Activated CD4-positive, alpha-beta T cell treated with anti-CD3 and anti-CD28 coated beads, Interleukin-2, Interleukin-6, amounts not matched to agents 100 ng/mL and 50 ng/mL, durations not matched to agents 16 hours and 8 hours (primary cell): ENCODE measurements around the gene GOLGA6D.
"Not testable (repeated sequence)": the region's sequence is repeated elsewhere in the genome, so short reads cannot be mapped to it uniquely, and the experiment has no call there.

ENCODE experiments used
- DNase-seq: peaks from one replicate; pipeline ENCODE4 v3.0.0-alpha.2; 2020

The GOLGA6D gene, protein sequence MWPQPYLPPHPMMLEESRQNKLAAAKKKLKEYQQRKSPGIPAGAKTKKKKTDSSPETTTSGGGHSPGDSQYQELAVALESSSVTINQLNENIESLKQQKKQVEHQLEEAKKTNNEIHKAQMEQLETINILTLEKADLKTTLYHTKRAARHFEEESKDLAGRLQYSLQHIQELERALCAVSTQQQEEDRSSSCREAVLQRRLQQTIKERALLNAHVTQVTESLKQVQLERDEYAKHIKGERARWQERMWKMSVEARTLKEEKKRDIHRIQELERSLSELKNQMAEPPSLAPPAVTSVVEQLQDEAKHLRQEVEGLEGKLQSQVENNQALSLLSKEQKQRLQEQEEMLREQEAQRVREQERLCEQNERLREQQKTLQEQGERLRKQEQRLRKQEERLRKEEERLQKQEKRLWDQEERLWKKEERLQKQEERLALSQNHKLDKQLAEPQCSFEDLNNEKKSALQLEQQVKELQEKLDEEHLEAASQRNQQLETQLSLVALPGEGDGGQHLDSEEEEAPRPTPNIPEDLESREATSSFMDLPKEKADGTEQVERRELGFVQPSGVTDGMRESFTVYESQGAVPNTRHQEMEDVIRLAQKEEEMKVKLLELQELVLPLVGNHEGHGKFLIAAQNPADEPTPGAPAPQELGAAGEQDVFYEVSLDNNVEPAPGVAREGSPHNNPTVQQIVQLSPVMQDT

GRCh38 chr15:75282572-75282971, at the start of gene GOLGA6D:
GOLGA6D (plus strand) TSS chr15:75282835; CDS start chr15:75282876, 41 bp downstream.
- DNase-seq: not testable (repeated sequence)

DNA sequence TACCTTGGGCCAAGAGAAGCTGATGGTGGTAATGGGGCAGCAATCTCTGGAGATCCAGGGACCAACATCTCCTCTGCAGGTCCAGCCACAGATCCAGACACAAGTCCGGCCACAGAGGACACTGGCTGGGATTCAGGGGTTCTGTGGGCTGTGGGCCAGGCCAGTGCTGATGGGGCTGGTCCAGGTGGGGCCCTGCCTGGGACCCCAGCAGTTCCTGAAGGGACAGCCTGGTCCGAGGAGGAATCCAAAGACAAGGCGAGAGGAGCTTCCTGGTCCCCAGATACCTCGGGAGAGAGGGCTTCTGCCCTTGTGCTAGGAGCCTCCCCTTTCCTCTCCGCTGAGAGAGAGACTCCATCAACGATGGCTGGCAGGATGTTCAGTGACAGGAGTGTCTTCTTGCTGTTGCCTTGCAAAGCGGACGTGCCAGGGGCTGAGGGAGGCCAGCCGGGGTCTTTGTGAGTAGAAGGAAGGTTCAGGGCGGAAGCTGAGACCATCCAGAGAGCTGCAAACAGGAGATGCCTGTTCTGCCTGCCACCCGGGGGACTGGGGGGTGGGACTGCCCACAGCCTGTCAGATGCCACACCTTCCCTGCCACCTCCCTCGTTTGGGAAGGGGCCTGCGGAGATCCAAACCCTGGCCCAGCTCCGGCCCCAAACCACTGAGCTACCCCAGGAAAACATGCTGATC, 49.0 kb upstream of the GOLGA6D start:
- DNase-seq: no peak

DNA sequence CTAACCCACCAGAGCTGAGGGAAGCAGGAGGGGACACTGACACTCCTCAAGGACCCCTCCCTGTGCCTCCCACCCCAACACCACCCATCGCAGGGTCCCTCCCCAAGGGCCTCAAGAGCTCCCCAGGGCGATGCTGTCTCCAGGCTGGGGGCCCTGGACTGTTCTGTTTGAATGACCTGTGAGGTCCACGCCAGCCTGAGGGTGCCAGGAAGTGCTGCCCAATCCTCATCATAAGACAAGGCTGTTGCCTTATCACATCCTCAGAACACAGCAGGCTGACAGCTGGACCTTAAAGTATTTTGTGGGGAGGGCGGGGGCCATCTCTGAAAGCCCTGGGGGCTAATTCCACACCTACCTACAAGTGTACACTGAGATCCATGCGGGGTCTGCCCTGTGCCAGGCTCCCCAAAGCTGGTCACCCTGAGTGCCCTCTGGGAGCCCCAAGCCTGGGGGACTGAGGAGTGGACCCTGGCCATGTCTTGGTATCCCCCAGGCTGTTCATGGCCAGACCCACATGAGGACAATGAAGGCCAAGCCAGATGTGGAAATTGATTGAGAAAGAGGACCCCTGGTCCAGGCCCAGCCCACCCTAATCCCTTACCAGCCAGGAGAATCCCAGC, 48.3 kb upstream of the GOLGA6D start:
- no peak for DNase-seq

DNA sequence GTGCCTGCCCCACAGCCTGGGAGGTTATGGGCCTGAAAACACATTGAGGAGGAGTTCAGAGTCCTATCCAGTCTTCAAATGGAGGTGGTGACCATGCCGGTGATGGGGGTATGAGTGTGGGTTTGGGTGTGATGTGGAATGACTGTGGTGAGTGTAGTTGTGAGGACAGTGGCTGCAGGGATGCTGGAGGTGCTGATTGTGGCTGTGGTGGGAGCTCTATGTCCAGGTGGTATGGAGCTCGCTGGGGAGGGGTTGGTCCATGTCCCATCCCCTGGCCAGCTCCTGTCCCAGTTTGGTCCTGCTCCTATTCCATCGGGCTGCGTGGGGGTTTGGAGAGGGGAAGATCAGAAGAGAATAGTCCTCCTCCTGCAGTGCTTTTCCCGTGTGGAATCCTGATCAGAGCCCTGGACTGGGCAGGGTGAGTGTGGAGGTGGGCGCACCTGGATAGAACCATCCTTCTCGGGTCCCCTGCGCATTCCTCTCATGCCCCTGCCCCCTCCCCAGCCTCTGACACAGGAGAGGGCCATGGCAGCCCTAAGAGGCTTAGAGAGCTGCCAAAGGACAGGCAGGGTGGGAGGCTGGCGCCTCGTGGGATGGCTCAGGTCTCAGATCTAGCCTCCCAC, 47.5 kb upstream of the GOLGA6D start:
- no peak for DNase-seq

DNA sequence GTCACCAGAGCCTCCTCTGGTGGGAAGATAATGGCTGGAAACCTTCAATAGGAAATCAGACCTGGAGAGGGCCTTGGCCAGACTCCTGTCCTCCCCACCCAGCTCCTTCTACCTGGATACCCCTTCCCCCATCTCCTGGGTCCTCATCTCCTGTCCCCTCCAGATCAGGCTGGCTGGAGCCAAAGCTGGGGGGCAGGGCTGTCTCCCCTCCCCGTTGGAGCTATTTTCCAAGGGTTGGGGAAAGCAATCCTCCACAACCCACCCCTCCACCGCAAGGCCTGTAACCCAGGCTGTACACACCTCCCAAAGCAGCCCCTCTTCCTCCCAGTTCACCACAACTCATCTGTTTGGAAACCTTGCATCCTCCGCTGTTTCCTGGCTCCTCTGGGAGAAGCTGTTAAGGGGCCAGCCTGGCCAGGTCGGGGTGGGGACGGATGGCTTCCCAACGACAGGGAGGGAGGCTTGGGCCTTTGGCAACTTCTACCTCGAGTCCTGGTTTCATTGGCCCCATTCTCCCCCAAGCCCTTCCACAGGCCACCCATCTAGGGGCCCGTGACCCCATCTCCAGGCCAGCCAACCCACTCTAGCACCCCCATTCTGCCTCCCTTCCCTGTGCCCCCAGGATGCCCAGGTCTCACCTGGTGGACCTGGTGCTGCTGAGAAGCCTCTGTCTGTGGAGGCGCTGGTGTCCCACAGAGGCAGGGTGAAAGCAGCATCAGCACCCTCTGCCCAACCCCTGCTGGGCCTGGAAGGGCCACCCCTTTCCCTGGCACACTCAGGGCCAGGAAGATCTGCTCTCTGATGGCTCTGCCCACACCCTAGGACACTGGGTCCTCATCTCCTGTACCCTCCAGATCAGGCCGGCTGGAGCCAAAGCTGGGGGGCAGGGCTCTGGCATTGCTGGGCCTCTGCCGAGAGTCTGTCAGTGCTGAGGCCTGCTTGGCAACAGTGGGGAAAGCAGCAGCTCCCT, 46.6 kb upstream of the GOLGA6D start:
- DNase-seq: no peak

GRCh38 chr15:75237316-75237982, 45.2 kb upstream of the GOLGA6D start:
- no peak for DNase-seq

DNA sequence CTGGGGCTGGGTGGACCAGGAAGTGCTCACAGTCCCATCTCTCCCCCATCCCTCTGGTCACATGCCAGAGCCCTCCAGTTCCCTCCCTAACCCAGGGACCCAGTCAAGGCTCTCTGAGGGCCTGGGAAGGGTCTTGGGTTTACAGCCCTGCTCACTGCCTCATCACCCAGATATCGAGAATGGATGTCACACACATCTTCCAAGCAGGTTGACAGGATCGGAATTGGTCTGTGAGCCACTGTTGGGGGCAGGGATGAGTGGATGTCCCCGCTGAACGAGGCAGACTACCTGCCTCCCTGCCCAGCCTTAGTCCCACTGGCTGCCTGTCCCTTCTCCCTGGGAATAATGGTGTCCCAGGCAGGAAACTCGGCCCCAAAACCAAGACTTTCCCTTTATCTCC, 44.5 kb upstream of the GOLGA6D start:
- DNase-seq: no peak

GRCh38 chr15:75245741-75246140, 36.9 kb upstream of the GOLGA6D start:
- not testable (repeated sequence) for DNase-seq

DNA sequence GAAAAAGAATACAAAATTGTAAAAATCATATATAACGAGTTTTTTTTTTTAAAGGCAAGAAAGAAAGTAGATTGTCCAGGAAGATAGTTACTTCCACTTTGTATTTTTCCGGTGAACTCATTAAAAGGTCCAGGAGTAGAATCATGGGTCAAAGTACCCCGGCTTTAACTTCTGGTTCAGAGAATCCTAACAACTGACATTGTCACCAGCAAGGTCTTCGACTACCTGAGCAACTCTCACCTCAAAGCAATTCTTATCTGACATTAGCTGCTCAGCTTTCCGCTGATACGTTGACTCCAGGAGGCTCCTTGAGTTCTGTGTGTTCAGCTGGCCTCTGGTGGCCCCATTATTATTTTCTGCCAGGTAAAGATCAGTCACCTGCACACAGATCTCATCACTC, 33.6 kb upstream of the GOLGA6D start:
- not testable (repeated sequence) for DNase-seq

GRCh38 chr15:75249726-75250125, 32.9 kb upstream of the GOLGA6D start:
- no peak for DNase-seq

DNA sequence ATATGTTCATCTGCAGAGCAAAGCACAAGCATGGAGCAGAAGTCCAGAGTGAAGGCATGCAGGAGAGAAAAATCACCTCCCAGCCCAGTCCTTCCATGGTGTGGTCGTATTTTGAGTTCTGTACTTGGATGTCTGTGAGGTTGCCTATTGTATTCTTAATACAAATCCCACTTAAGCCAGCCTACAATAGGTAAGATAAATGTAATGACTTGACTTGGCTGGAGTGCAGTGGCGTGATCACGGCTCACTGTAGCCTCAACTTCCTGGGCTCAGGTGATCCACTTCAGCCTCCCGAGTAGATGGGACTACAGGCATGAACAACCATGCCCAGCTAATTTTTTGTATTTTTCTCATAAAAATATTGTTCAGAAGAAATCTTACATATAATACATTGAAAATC, 31.3 kb upstream of the GOLGA6D start:
- not testable (repeated sequence) for DNase-seq

- not testable (repeated sequence) for DNase-seq
Observed at GRCh38 chr15:75252285-75252684, 30.4 kb upstream of the GOLGA6D start.

DNA sequence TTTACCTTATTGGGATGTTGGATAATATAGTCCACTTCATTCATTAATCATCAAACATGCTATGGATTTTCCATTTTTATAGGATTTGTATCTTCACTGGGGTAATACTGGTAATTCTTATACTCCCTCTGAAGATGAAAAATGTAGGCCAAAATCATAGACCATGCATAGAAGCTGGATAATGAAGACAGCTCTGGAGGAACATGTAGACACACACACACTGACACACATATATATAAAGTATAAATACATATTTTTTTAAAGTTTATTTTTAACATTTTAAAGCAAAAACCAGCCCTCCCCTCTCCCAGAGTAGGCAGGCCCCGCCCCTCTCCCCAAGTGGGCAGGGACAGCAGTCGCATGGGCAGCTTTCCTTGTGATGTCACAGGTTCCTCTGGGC, 24.6 kb upstream of the GOLGA6D start, which contains the start of gene GOLGA6C:
TSS of gene GOLGA6C (plus strand) at position 301 of the 400 bp plus-strand sequence. CDS start 265 bp downstream, outside the sequence.
- not testable (repeated sequence) for DNase-seq

GRCh38 chr15:75258620-75259343, 23.9 kb upstream of the GOLGA6D start:
- not testable (repeated sequence) for DNase-seq

- not testable (repeated sequence) for DNase-seq
Observed at GRCh38 chr15:75259873-75260272, 22.8 kb upstream of the GOLGA6D start.

DNA sequence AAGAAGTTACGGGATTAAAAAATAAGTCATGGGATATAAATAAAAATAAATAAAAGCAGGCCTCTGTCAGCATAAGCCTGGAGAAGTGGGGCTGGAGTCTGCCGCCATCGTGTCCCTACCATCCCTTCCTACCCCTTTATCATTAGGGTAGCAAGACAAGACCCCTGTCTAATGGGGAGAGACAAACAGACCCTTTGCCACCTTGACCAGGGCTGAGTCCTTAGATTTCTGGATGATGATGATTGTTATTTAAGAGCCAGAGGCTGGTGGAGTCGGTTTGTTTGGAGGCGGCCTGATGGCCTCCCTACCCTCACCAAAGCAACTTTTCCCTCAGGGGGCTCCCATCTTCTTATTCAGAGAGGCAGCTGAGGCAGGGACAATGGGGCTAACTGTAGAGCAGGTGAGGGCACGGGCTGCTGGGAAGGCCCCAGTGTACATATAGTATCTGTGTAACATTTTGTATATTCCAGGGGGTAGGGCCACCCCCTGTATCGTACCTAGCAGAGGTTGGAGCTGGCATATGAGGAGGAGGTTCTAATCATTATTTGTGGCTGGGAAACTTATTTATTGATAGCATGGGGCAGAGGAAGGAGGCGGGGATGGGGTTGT, 8.8 kb upstream of the GOLGA6D start:
- not testable (repeated sequence) for DNase-seq

GRCh38 chr15:75274509-75275107, 8.0 kb upstream of the GOLGA6D start:
- peak; percentile 83 for DNase-seq

GRCh38 chr15:75275617-75276016, 7.0 kb upstream of the GOLGA6D start:
- not testable (repeated sequence) for DNase-seq

DNA sequence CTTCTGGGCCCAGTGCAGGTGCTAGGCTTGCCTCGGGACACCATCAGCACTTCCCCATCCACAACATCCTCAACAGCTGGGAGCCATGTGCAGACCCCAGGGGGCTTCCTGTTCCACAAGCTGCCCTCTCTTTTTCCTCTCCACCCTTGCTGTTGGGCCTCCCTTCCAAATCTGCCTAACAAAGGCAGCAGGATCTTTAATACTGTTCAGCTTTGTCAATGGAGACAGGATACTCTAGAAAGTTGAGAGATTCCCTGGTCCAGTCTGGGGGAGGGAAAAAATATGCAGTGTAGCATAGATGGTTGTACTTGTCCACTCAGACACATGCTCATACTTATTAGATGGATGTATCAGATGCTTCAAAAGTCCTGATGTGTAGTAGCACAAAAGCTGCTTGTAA, 4.1 kb upstream of the GOLGA6D start:
- DNase-seq: not testable (repeated sequence)
